Measurements from ENCODE around the gene CEBPA.

DNA sequence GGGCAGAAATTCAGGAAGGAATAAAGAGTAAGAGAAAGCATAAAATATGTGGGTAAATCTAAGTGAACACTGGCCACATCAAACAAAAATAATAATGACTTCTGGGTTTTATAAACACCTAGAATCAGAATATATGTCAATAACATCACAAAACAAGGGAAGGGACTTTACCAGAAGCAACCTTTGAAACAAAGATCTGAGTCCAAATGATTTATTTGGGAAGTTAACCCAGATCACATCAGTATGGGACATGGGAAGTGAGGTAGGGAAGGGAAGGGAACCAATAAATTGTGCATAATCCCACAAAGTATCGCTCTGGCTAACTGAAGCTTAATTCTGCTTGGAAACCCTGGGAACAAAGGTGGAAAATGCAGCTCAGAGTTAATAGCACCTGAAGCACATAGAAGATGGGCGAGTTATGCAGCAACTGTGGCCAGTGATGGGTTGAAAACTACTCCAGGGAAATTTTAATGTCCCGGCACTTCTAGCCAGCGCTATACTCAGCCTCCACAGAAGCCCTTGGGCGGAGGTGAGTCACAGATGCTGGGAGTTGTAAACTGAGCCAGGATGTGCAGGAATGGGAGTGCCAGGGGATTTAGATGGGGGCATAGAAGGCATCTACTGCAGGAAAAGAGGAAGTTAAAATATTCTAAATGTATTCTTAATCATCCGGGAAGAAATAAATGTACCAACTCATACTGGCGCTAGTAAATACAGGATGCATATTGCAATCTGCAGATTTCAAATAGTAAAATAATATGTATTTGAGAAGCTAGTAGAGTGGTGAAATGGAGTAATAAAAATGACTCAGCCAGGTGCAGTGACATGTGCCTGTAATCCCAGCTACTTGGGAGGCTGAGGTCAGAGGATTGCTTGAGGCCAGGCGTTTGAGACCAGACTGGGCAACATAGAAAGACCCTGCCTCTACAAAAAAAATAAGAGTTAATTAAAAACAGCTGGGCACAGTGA lies 37.0 kb upstream of the CEBPA start:
- TF ChIP-seq, protein P1, sequence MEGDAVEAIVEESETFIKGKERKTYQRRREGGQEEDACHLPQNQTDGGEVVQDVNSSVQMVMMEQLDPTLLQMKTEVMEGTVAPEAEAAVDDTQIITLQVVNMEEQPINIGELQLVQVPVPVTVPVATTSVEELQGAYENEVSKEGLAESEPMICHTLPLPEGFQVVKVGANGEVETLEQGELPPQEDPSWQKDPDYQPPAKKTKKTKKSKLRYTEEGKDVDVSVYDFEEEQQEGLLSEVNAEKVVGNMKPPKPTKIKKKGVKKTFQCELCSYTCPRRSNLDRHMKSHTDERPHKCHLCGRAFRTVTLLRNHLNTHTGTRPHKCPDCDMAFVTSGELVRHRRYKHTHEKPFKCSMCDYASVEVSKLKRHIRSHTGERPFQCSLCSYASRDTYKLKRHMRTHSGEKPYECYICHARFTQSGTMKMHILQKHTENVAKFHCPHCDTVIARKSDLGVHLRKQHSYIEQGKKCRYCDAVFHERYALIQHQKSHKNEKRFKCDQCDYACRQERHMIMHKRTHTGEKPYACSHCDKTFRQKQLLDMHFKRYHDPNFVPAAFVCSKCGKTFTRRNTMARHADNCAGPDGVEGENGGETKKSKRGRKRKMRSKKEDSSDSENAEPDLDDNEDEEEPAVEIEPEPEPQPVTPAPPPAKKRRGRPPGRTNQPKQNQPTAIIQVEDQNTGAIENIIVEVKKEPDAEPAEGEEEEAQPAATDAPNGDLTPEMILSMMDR (IDR thresholded peaks at IDR 0.05; ENCODE audit: low read depth, low read length) = no peak
- TF ChIP-seq POLR2A (IDR thresholded peaks at IDR 0.05; ENCODE audit: extremely low read depth, insufficient read length) = no peak
- TF ChIP-seq, protein P2, sequence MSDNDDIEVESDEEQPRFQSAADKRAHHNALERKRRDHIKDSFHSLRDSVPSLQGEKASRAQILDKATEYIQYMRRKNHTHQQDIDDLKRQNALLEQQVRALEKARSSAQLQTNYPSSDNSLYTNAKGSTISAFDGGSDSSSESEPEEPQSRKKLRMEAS (IDR thresholded peaks at IDR 0.05; ENCODE audit: low read depth, low read length) = no peak

Measured in NB4 (cell line).